HEK293 (cell line): Measurements from ENCODE around the gene DIP2C.

Experiments used
- CTCF ChIA-PET: fragments of 350-600 bp; formaldehyde crosslinking; extraction: SDS; loops from one replicate; lab custom pipeline; 2021; ENCODE audit warnings: antibody characterized with exemption; lab: Yijun Ruan, JAX
- POLR2A ChIA-PET: fragments of 300-600 bp; formaldehyde crosslinking; extraction: SDS; loops from one replicate; lab custom pipeline; 2020; ENCODE audit warnings: antibody characterized with exemption, inconsistent platforms; lab: Yijun Ruan, JAX
- H3K27ac ChIP-seq: fragments of 200-500 bp; sonication (Bioruptor generic); 2 replicates; pipeline ENCODE4 v1.5.1; 2014; ENCODE audit warnings: low read depth, low read length, control low read depth, inconsistent platforms; ENCODE audit errors: extremely low read depth
- H3K36me3 ChIP-seq, 2 experiments: fragments of 200-500 bp in 1 of 2; sonication (Bioruptor generic) in 1 of 2; 1 replicate in 1 of 2; 2 replicates in 1 of 2; pipeline ENCODE4 v1.5.1; 2014 to 2017; ENCODE audit warnings: inconsistent platforms in 2 of 2, low read length in 2 of 2; ENCODE audit not compliant: control insufficient read depth in 2 of 2, insufficient read depth in 1 of 2
- H3K4me1 ChIP-seq: fragments of 200-500 bp; sonication (Bioruptor generic); 2 replicates; pipeline ENCODE4 v1.5.1; 2014; ENCODE audit warnings: mild to moderate bottlenecking, low read length, inconsistent platforms; ENCODE audit not compliant: control insufficient read depth, insufficient read depth
- H3K4me3 ChIP-seq: 2 replicates; pipeline ENCODE4 v1.5.1; 2011; ENCODE audit warnings: low read depth, mild to moderate bottlenecking, control low read depth, low read length, moderate library complexity
- H3K9me3 ChIP-seq: fragments of 200-500 bp; sonication (Bioruptor generic); 2 replicates; pipeline ENCODE4 v1.5.1; 2014; ENCODE audit warnings: low read depth, low read length, inconsistent platforms; ENCODE audit not compliant: control insufficient read depth, insufficient read depth
- BCL11B ChIP-seq: fragments of 450-650 bp; formaldehyde crosslinking; IDR thresholded peaks from 2 replicates; pipeline ENCODE4 v1.5.1; 2016; ENCODE audit warnings: low read depth, missing biosample characterization, missing genetic modification characterization
- GFI1B ChIP-seq: fragments of 450-650 bp; formaldehyde crosslinking; IDR thresholded peaks from 2 replicates; pipeline ENCODE4 v1.5.1; 2016; ENCODE audit warnings: missing biosample characterization, missing genetic modification characterization
- PBX3 ChIP-seq: sonication (generic); formaldehyde crosslinking; IDR thresholded peaks from 2 replicates; pipeline ENCODE4 v1.8.1; 2022; ENCODE audit warnings: mild to moderate bottlenecking, moderate library complexity, missing genetic modification reagents
- PRDM10 ChIP-seq: fragments of 450-650 bp; formaldehyde crosslinking; IDR thresholded peaks from 2 replicates; pipeline ENCODE4 v1.5.1; 2016; ENCODE audit warnings: missing biosample characterization, missing genetic modification characterization
- YY1 ChIP-seq: fragments of 450-650 bp; formaldehyde crosslinking; IDR thresholded peaks from 2 replicates; pipeline ENCODE4 v1.5.1; 2018; ENCODE audit warnings: missing biosample characterization, missing genetic modification characterization
- ZBTB1 ChIP-seq: fragments of 450-650 bp; formaldehyde crosslinking; IDR thresholded peaks from 2 replicates; pipeline ENCODE4 v1.5.1; 2016; ENCODE audit warnings: missing biosample characterization, missing genetic modification characterization
- ZBTB6 ChIP-seq: fragments of 450-650 bp; formaldehyde crosslinking; IDR thresholded peaks from 2 replicates; pipeline ENCODE4 v1.5.1; 2017; ENCODE audit warnings: missing biosample characterization, missing genetic modification characterization
- ZNF10 ChIP-seq: fragments of 450-650 bp; formaldehyde crosslinking; IDR thresholded peaks from 2 replicates; pipeline ENCODE4 v1.5.1; 2017; ENCODE audit warnings: missing biosample characterization, missing genetic modification characterization
- ZNF114 ChIP-seq: fragments of 450-650 bp; formaldehyde crosslinking; IDR thresholded peaks from 2 replicates; pipeline ENCODE4 v1.5.0; 2017; ENCODE audit warnings: missing biosample characterization, missing genetic modification characterization
- ZNF148 ChIP-seq: fragments of 450-650 bp; formaldehyde crosslinking; IDR thresholded peaks from 2 replicates; pipeline ENCODE4 v1.5.0; 2017; ENCODE audit warnings: missing biosample characterization, missing genetic modification characterization, borderline replicate concordance
- ZNF175 ChIP-seq: fragments of 450-650 bp; formaldehyde crosslinking; IDR thresholded peaks from 2 replicates; pipeline ENCODE4 v1.5.1; 2016; ENCODE audit warnings: missing biosample characterization, missing genetic modification characterization
- ZNF302 ChIP-seq: fragments of 450-650 bp; formaldehyde crosslinking; IDR thresholded peaks from 2 replicates; pipeline ENCODE4 v1.5.1; 2016; ENCODE audit warnings: missing biosample characterization, missing genetic modification characterization, low read depth
- ZNF324 ChIP-seq: fragments of 450-650 bp; formaldehyde crosslinking; IDR thresholded peaks from 2 replicates; pipeline ENCODE4 v1.5.1; 2016; ENCODE audit warnings: missing biosample characterization, missing genetic modification characterization
- ZNF48 ChIP-seq: fragments of 450-650 bp; formaldehyde crosslinking; IDR thresholded peaks from 2 replicates; pipeline ENCODE4 v1.5.1; 2016; ENCODE audit warnings: missing biosample characterization, missing genetic modification characterization
- ZNF670 ChIP-seq: fragments of 450-650 bp; formaldehyde crosslinking; IDR thresholded peaks from 2 replicates; pipeline ENCODE4 v1.5.1; 2016; ENCODE audit warnings: missing biosample characterization, missing genetic modification characterization, low read depth
- ZNF707 ChIP-seq: fragments of 450-650 bp; formaldehyde crosslinking; IDR thresholded peaks from 2 replicates; pipeline ENCODE4 v1.5.1; 2016; ENCODE audit warnings: missing biosample characterization, missing genetic modification characterization
- ZSCAN18 ChIP-seq: fragments of 450-650 bp; formaldehyde crosslinking; IDR thresholded peaks from 2 replicates; pipeline ENCODE4 v1.5.1; 2016; ENCODE audit warnings: missing biosample characterization, missing genetic modification characterization
- TF ChIP-seq, protein P1 (sequence below): fragments of 450-650 bp; formaldehyde crosslinking; IDR thresholded peaks from 2 replicates; pipeline ENCODE4 v1.5.1; 2016; ENCODE audit warnings: missing biosample characterization, missing genetic modification characterization
- TF ChIP-seq, protein P2 (sequence below): IDR thresholded peaks from 2 replicates; pipeline ENCODE4 v1.6.1; 2011; ENCODE audit warnings: mild to moderate bottlenecking, low read depth, low read length, borderline replicate concordance

Gene DIP2C

GRCh38 chr10:287814-288213 lies 401.7 kb downstream of the DIP2C start:
- Histone ChIP-seq H3K4me3 (no peak overlapping the region), H3K4me1 (no peaks in the 10 kb centered on the region), H3K36me3 (peaks cover 0 to 59% of the 10 kb centered on the region in 2 experiments; a peak in 1 of 3 replicates), H3K27ac (no peak overlapping the region), H3K9me3 (no peaks in the 10 kb centered on the region)
- TF ChIP-seq ZNF148 (no peak), ZNF302 (tag by site-specific recombination) (no peak), ZNF48 (tag by site-specific recombination) (no peak), PRDM10 (no peak), ZNF707 (tag by site-specific recombination) (no peak), ZNF10 (tag by site-specific recombination) (no peak), ZNF324 (tag by site-specific recombination) (no peak), YY1 (no peak), PBX3 (no peak), ZNF175 (tag by site-specific recombination) (no peak), ZBTB1 (tag by site-specific recombination) (no peak), BCL11B (tag by site-specific recombination) (no peak), ZNF670 (tag by site-specific recombination) (no peak), ZSCAN18 (tag by site-specific recombination) (no peak), ZBTB6 (tag by site-specific recombination) (no peak), ZNF114 (tag by site-specific recombination) (no peak), GFI1B (no peak)
- TF ChIP-seq, protein P1, sequence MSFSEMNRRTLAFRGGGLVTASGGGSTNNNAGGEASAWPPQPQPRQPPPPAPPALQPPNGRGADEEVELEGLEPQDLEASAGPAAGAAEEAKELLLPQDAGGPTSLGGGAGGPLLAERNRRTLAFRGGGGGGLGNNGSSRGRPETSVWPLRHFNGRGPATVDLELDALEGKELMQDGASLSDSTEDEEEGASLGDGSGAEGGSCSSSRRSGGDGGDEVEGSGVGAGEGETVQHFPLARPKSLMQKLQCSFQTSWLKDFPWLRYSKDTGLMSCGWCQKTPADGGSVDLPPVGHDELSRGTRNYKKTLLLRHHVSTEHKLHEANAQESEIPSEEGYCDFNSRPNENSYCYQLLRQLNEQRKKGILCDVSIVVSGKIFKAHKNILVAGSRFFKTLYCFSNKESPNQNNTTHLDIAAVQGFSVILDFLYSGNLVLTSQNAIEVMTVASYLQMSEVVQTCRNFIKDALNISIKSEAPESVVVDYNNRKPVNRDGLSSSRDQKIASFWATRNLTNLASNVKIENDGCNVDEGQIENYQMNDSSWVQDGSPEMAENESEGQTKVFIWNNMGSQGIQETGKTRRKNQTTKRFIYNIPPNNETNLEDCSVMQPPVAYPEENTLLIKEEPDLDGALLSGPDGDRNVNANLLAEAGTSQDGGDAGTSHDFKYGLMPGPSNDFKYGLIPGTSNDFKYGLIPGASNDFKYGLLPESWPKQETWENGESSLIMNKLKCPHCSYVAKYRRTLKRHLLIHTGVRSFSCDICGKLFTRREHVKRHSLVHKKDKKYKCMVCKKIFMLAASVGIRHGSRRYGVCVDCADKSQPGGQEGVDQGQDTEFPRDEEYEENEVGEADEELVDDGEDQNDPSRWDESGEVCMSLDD (tag by site-specific recombination) = no peak
- TF ChIP-seq, protein P2, sequence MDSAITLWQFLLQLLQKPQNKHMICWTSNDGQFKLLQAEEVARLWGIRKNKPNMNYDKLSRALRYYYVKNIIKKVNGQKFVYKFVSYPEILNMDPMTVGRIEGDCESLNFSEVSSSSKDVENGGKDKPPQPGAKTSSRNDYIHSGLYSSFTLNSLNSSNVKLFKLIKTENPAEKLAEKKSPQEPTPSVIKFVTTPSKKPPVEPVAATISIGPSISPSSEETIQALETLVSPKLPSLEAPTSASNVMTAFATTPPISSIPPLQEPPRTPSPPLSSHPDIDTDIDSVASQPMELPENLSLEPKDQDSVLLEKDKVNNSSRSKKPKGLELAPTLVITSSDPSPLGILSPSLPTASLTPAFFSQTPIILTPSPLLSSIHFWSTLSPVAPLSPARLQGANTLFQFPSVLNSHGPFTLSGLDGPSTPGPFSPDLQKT = no peak
- CTCF ChIA-PET = no interaction called here
- POLR2A ChIA-PET = no interaction called here
